Medulla oblongata (tissue), 1 donor: ENCODE measurements around the gene PPFIA1.
A peak's percentile ranks its signal among the peaks of the same experiment; 100 is the strongest.
"Not testable (repeated sequence)": the region's sequence is repeated elsewhere in the genome, so short reads cannot be mapped to it uniquely, and the experiment has no call there.

Source experiments
- DNase-seq: peaks from one replicate; pipeline ENCODE4 v3.0.0-alpha.2; 2015; ENCODE audit errors: extremely low spot score

PPFIA1 gene

GRCh38 chr11:70358753-70359152, 88.3 kb downstream of the PPFIA1 start:
- DNase-seq, result peak; percentile 46

- no peak for DNase-seq
Observed at GRCh38 chr11:70359451-70360205, 89.1 kb downstream of the PPFIA1 start.

- no peak for DNase-seq
Observed at GRCh38 chr11:70360211-70360610, 89.7 kb downstream of the PPFIA1 start.

- DNase-seq, result no peak
Observed at GRCh38 chr11:70364178-70364577, 93.7 kb downstream of the PPFIA1 start.

GRCh38 chr11:70364745-70365543, 94.5 kb downstream of the PPFIA1 start:
- DNase-seq, result no peak

- DNase-seq, result no peak
Observed at GRCh38 chr11:70365544-70365927, 95.0 kb downstream of the PPFIA1 start.

- no peak for DNase-seq
Observed at GRCh38 chr11:70367071-70367470, 96.6 kb downstream of the PPFIA1 start.

- DNase-seq, result no peak
Observed at GRCh38 chr11:70368961-70369360, 98.5 kb downstream of the PPFIA1 start.

GRCh38 chr11:70371241-70371640, 100.8 kb downstream of the PPFIA1 start:
- no peak for DNase-seq

- DNase-seq, result no peak
Observed at GRCh38 chr11:70372076-70372475, 101.6 kb downstream of the PPFIA1 start.

GRCh38 chr11:70376621-70377020, 106.1 kb downstream of the PPFIA1 start:
- DNase-seq, result no peak

GRCh38 chr11:70377645-70378044, 107.2 kb downstream of the PPFIA1 start:
- no peak for DNase-seq

- no peak for DNase-seq
Observed at GRCh38 chr11:70378506-70379134, 108.1 kb downstream of the PPFIA1 start.

- DNase-seq, result no peak
Observed at GRCh38 chr11:70381350-70381749, 110.9 kb downstream of the PPFIA1 start.

GRCh38 chr11:70381872-70382861, 111.7 kb downstream of the PPFIA1 start:
- no peak for DNase-seq

- no peak for DNase-seq
Observed at GRCh38 chr11:70383664-70384565, 113.4 kb downstream of the PPFIA1 start.

GRCh38 chr11:70384566-70385152, 114.2 kb downstream of the PPFIA1 start:
- no peak for DNase-seq

- no peak for DNase-seq
Observed at GRCh38 chr11:70387564-70387963, 117.1 kb downstream of the PPFIA1 start.

GRCh38 chr11:70389201-70389600, 118.7 kb downstream of the PPFIA1 start:
- no peak for DNase-seq

GRCh38 chr11:70390882-70391281, 120.4 kb downstream of the PPFIA1 start:
- not testable (repeated sequence) for DNase-seq
